Stimulated activated CD4-positive, alpha-beta T cell treated with anti-CD3 and anti-CD28 coated beads, Interleukin-1b, Interleukin-23, amount 100 ng/mL, for 24 hours (primary cell): ENCODE results near the gene LRP1-AS.

ENCODE experiments used
- DNase-seq, 4 experiments: peaks; one replicate each; pipeline ENCODE4 v3.0.0-alpha.2; 2020; ENCODE audit warnings: low read depth in 4 of 4, low spot score in 1 of 4

The LRP1-AS gene

DNA sequence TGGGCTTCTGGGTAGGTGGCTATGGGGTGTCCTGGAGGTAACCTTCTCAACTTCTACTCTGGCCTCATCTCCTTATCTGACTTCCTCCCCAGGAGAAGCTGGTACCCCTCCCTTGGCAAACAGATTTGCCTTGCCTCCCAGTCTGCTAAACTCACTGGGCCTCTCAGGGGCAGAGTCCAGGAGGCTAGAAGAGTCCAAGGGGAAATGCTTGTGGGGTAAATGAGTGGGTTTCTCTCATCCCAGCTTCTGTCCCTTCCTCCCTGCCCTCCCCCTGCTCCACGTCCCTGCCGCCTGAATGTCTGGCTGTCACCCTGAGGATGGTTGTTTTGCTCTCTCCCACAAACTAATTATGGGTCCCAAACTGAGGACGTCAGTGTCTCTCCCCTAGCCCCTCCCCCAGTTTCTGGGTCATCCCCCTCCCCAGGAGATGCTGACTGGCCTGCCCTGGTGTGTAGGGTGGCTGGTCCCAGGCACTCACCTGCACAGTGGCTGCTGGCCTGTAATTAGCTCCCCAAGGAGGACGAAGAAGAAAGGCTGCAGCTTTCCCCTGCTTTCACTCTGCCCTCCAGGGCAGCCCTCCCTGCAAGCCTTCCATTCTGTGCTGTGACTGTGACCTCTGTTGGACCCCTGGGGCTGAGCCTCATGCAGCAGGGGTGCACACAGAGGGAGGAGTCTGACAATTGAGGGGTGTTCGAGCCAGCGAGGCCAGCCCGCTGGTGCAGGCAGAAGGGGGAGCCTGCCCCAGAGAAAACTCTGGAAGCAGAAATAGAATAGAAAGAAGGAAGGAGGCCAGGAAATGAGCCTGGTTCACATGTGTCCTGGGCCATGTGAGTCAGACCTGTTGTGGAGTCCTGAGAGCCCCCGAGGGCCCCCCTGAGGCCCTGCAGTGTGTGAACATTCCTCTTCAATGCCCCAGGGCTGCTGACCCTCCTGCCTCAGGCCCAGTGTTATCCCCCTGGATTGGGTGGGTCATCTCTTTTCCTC is at the start of gene LRP1-AS:
LRP1-AS (minus strand) TSS at position 659 of the 984 bp plus-strand sequence.
- DNase-seq, result no peak

DNA sequence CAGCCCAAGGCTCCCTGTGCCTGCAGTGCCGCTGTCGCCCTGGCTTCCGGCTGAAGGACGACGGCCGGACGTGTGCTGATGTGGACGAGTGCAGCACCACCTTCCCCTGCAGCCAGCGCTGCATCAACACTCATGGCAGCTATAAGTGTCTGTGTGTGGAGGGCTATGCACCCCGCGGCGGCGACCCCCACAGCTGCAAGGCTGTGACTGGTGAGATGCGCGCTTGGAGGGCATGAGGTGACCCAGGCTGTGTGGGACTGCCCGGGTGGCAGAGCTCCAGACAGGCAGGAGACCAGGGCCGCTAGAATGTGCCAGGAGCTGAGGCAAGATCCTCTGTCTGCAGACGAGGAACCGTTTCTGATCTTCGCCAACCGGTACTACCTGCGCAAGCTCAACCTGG is 49.5 kb upstream of the LRP1-AS start:
- no peak for DNase-seq

DNA sequence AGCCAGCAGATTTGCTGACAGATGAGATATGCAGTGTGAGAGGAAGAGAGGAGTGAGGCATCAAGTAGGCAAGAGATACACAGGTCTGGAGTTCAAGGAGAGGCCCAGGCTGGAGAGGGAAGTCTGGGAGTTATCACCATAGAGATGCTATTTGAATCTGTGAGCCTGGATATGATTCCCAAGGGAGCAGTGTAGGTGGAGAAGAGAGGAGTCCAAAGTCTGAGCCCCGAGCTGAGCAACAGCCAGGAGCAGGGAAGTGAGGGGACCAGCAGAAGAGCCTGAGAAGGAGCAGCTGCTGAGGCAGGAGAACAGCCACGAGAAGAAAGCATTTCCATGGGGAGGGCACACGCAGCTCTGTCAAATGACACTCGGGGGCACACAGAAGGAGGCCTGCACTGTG is 49.0 kb upstream of the LRP1-AS start:
- DNase-seq, result no peak

DNA sequence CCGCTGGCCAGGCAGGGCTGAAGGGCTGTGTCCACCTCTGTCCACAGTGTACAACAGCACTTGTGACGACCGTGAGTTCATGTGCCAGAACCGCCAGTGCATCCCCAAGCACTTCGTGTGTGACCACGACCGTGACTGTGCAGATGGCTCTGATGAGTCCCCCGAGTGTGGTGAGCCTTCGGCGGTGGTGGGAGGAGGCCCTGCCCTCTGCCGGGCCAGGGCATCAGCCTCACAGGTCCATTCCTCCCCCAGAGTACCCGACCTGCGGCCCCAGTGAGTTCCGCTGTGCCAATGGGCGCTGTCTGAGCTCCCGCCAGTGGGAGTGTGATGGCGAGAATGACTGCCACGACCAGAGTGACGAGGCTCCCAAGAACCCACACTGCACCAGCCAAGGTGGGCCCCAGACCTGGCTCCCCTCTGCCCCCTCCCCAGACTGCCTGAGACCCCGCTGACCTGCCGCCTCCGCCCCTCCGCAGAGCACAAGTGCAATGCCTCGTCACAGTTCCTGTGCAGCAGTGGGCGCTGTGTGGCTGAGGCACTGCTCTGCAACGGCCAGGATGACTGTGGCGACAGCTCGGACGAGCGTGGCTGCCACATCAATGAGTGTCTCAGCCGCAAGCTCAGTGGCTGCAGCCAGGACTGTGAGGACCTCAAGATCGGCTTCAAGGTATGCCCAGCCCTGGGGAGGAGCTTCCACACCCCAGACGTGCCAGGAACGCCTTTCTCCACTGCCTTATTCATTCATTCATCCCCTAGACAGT is 48.4 kb upstream of the LRP1-AS start:
- DNase-seq, result no peak

DNA sequence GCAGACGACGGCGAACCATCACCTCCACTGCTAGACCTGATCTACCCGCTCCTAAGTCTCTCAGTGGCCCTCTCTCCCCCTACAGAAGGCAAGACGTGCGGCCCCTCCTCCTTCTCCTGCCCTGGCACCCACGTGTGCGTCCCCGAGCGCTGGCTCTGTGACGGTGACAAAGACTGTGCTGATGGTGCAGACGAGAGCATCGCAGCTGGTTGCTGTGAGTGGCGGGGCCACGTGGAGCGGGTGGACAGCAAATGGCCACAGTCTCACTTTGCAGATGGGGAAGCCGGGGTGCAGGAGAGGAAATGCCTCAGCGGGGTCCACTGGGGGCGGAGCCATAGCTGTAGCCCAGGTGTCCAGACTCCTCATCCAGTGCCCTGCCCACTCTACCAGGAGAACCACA is 47.8 kb upstream of the LRP1-AS start:
- no peak for DNase-seq

DNA sequence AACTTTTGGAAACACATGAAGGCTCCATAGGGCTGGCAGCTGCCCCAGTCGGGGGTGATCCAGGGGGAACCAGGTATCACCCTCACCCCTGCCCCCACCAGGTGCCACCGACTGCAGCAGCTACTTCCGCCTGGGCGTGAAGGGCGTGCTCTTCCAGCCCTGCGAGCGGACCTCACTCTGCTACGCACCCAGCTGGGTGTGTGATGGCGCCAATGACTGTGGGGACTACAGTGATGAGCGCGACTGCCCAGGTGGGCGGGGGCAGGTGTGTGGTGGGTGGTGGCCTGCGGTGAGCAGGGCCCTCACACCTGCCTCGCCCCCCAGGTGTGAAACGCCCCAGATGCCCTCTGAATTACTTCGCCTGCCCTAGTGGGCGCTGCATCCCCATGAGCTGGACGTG is 46.8 kb upstream of the LRP1-AS start:
- no peak for DNase-seq

DNA sequence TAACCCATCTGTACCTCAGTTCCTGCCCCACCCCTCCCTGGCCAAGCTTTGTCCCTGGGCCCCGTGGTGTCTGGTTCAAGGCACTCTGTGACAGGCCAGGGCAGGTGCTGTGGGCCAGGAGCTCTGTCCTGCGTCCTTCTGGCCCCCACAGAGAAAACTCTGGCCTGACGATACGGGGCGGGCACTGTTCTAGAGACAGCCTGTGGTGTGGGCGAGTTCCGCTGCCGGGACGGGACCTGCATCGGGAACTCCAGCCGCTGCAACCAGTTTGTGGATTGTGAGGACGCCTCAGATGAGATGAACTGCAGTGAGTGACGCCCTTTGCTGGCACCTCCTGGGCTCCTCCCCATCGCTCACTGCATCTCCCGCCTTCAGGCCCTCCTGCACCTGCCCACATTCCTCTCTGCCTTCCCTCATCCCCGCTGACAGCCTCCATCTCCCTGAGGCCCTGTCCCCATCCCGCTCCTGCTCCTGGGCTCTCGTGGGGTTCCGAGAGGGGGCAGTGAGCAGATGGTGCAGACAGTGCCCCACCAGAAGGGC is 46.4 kb upstream of the LRP1-AS start:
- DNase-seq, result no peak

DNA sequence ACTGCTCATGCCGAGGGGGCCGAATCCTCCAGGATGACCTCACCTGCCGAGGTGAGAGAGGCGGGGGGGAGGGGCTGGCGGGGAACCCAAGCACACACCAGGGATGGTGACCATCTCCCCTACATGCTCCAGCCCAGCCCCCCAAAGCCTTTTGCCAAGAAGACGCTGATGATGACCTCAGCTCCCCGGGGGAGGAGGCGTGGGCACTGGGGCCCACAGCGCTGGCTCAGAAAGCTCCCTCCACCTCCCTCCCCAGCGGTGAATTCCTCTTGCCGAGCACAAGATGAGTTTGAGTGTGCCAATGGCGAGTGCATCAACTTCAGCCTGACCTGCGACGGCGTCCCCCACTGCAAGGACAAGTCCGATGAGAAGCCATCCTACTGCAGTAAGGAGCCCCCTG is 45.5 kb upstream of the LRP1-AS start:
- no peak for DNase-seq

DNA sequence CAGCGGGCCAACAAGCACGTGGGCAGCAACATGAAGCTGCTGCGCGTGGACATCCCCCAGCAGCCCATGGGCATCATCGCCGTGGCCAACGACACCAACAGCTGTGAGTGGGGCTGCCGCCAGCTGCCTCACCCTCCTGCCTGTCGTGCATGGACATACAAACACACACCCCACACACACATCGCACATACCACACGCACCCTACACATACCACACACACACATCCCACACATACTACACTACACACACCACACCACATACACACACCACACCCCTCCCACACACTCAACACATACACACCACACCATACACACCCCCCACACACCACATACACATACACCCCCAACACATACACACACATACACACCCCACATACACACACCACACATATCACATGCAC is 44.0 kb upstream of the LRP1-AS start:
- no peak for DNase-seq

DNA sequence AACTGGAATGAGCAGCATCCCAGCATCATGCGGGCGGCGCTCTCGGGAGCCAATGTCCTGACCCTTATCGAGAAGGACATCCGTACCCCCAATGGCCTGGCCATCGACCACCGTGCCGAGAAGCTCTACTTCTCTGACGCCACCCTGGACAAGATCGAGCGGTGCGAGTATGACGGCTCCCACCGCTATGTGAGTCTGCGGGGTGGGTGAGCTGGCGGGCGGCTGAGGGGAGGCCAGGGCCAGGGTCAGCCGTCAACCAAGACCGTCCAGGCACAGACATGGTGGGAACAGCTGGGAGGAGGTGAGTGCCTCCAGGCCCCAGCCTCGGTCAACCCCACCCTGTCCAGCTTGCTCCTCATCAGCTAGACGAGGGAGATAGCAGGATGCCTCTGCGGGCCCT is 43.4 kb upstream of the LRP1-AS start:
- DNase-seq, result no peak

DNA sequence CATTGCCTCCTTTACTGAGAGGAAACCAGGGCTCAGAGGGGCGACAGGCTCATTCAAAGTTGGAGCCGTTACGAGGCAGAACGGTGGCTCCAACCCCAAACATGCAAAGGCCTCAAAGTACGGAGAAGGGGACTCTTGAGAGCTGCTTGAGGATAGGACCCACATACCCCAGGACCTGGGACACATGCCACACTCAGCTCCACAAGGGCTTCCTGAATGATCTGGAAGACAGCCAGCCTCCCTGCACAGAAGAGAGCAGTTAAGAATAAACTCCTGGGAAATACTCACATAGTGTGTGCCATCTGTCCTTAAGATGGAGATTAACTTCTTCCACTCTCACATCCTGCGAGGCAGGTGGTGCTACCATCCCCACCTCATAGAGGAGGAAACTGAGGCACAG is 42.6 kb upstream of the LRP1-AS start:
- DNase-seq, result no peak

DNA sequence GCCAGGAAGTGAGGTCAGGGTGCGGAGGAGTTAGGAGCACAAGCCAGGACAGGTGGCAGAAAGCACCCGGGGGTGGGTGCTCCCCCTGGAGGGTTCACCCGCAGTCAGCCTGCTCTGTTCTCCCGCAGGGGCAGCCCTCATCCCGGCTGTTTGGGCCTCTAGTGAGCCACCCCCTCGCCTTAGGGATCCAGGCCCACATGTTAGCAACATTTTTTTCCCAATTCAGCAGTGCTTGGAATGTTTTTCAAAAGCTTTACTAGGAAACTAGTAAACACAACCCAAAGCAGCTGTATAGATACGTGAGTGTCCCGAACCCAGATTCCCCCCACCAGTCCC is 40.6 kb upstream of the LRP1-AS start:
- DNase-seq, result no peak

DNA sequence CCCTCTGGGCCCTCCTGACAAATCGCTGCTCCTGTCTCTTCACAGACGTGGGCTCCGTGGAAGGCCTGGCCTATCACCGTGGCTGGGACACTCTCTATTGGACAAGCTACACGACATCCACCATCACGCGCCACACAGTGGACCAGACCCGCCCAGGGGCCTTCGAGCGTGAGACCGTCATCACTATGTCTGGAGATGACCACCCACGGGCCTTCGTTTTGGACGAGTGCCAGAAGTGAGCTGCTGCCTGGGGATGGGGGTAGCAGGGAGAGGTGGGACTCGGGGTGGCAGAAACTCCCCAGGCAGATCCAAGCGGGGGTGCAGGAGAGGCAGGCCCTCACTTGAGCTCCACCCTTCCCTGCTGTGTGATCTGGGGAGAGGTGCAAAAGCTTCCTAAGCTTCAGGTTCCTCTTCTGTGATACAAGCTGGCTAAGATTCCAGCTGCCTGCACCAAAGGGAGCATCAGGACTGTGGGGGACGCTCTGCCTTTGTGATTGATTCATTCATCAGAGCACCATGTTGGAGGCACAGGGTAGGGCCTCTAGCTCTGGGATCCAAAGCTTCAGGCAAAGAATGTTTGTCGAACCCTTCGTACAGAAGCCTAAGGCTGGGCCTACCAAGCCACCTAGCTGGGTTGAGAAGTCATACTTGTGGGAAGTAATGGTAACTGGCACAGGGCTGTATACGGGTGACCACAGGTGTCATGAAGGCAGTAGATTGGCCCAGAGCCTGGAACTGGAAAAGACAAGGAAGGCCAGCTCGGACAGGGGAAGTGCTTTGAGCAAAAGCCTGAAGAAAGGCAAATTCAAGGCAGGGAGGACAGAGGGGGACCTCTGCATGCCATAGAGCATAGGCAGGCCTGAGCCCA is 40.0 kb upstream of the LRP1-AS start:
- no peak for DNase-seq

DNA sequence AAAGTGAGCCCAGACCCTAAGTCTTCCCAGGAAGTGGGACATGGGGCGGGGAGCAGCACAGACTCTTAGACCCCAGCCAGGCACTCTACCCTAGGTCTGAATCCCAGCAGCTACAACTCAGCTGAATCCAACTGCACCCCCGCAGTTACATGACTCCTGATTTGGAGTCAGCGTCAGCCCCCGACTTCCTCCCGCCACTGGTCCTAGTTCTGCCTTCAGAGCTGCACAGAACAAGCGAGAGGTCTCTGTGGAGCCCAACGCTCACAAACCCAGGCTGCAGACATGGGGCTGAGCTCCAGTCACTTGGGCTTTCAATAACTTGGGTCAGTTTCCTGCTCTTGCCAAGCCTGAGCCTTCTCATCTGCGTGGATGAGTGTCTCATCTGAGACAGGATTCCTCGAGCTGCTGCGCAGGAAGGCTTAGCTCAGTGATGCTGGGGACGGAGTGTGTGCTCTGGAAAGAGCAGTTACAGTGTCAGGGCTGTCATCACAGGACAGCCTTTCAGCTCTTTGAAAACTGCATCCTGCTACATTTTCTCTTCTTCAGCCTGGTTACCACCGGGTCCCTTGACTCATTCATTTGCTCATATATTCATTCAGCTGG is 38.6 kb upstream of the LRP1-AS start:
- no peak for DNase-seq

DNA sequence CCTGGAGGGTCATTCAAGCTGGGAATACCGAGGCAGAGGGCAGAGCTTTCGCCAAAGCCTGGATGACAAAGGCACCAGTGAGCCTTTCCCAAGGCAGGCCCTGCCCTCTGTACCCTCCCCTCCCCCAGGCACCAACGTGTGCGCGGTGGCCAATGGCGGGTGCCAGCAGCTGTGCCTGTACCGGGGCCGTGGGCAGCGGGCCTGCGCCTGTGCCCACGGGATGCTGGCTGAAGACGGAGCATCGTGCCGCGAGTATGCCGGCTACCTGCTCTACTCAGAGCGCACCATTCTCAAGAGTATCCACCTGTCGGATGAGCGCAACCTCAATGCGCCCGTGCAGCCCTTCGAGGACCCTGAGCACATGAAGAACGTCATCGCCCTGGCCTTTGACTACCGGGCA is 38.0 kb upstream of the LRP1-AS start:
- no peak for DNase-seq

DNA sequence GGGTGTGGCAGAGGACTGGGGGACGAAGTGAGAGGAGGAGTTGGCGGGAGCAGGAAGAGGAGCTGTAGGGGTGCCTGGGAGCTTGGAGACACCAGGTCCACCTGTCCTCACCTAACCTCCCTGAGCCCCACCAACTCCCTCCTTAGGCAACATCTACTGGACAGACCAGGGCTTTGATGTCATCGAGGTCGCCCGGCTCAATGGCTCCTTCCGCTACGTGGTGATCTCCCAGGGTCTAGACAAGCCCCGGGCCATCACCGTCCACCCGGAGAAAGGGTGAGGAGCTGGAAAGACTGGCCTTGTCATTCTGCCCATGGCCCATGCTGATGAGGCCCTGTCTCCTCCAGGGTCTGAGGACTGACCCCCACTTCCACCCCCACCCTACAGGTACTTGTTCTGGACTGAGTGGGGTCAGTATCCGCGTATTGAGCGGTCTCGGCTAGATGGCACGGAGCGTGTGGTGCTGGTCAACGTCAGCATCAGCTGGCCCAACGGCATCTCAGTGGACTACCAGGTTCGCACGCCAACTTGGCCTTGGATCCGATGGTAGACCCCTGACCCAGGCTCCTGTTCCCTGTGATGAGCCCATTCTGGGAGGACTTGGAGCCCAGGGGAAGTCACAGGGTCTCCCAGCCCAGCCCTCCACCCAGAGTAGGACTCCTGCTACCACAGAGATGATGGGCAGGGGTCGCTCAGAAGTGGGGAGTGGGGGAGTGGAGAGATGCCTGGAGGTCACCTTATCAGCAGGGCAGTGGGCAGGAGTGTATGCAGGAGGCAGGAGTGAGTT is 36.7 kb upstream of the LRP1-AS start:
- DNase-seq, result no peak

DNA sequence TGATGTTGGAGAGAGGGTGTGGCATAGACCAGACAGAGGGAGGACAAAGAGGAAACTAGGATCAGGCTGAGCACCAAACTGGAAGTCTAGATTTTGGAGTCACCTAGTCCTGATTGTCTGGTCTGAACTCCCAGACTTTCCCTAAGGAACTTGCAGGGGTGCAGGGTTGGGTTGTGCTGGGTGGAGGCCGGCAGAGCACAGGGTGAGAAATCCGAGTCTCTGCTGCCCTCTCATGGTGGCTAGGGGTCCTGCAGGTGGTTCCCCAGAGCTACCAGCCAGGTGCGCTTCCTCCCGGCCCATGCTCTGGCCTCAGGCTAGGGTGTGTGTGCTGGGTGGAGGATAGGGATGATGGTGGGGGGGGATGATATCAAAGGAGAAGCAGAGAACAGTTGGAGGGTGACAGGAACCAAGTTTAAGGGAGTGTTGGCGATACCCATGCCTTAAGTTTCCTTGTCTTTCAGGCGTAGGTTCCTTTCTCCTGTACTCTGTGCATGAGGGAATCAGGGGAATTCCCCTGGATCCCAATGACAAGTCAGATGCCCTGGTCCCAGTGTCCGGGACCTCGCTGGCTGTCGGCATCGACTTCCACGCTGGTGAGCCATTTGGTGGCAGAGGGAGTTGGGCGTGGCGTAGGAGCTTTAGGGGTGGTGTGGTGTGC is 35.6 kb upstream of the LRP1-AS start:
- peak; percentile 48 to 85 (median 71) for DNase-seq

DNA sequence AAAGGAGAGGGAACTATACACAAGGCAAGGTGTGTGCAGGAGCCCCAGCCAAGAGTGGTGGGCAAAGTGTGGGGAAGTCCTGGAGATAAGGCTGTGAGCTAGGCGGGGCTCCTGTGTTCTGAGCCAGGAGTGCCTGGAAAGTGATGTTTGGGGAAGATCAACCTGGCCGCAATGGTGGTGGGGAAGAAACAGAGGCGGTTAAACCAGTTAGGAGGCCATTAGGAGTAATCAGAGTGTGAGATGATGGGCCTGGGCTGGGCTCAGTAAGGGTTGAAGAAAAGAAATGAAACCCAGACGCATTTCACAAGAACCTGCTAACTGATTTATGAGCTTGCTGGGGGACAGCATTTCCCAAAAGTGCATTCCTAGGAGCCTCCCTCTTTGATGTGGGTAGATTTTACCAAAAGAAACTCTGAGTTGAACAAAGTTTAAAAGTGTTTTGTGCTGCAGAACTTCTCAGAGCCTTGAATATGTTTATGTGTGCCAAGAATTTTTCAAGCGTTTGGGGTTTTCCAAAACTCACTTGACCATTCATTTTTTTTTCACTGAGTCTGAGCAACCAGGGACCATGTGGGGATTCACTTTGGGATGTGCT is 34.2 kb upstream of the LRP1-AS start:
- DNase-seq, result no peak

DNA sequence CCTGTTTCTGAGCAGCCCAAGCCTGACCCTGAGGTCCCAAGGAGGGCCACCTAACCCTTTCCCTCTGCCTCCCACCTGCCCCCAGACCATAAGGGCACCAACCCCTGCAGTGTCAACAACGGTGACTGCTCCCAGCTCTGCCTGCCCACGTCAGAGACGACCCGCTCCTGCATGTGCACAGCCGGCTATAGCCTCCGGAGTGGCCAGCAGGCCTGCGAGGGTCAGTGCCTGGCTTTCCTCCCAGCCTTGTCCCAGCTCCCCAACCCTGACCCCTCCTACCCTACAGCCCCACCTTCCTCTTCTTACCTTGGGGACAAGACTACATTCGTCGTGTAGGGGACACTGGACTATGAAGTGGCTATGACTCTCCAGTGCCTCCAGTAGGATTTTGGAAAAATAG is 33.7 kb upstream of the LRP1-AS start:
- no peak for DNase-seq
